Activated CD4-positive, alpha-beta memory T cell treated with anti-CD3 and anti-CD28 coated beads for 36 hours (primary cell): ENCODE measurements around the gene KRT33B. TPM values are rescaled to one million over a fixed set of nuclear protein-coding genes. Genes with fewer than 3 reads are reported as not detected.
A peak's percentile ranks its signal among the peaks of the same experiment; 100 is the strongest.

Experiments used
- CTCF ChIA-PET: fragments of 350-600 bp; sonication (Branson Sonifier 250); formaldehyde crosslinking; loops from one replicate; lab custom pipeline; 2021; ENCODE audit warnings: antibody characterized with exemption, inconsistent platforms; lab: Charles Lee
- POLR2A ChIA-PET: fragments of 350-600 bp; sonication (Branson Sonifier 250); formaldehyde crosslinking; loops from one replicate; lab custom pipeline; 2021; ENCODE audit warnings: antibody characterized with exemption; lab: Charles Lee
- DNase-seq: peaks from one replicate; pipeline ENCODE4 v3.0.0-alpha.2; 2020
- H3K27ac Mint-ChIP-seq: one replicate; pipeline ENCODE4 v1.8.0; 2021; ENCODE audit warnings: mixed read lengths
- H3K27me3 Mint-ChIP-seq: one replicate; pipeline ENCODE4 v1.8.0; 2021; ENCODE audit warnings: mixed read lengths
- H3K36me3 Mint-ChIP-seq: one replicate; pipeline ENCODE4 v1.8.0; 2021; ENCODE audit warnings: mixed read lengths
- H3K4me1 Mint-ChIP-seq: one replicate; pipeline ENCODE4 v1.8.0; 2021; ENCODE audit warnings: low read depth, mixed read lengths
- H3K4me3 Mint-ChIP-seq: one replicate; pipeline ENCODE4 v1.8.0; 2021; ENCODE audit warnings: mild to moderate bottlenecking, mixed read lengths
- H3K9me3 Mint-ChIP-seq: one replicate; pipeline ENCODE4 v1.8.0; 2021; ENCODE audit warnings: mixed read lengths
- intact Hi-C: fragments of 100-400 bp; cut with micrococcal nuclease; formaldehyde crosslinking; loops from one replicate; pipeline ENCODE4 v1.15.1; 2023
- total RNA-seq, 2 experiments: library from RNA; stranded (reverse); gene quantifications; one replicate each; pipeline ENCODE4 v1.2.3, GENCODE V29; 2021

Gene KRT33B
- total RNA-seq, 2 experiments from 2014 or later = not detected

GRCh38 chr17:41329279-41329948 lies 40.2 kb downstream of the KRT33B start:
- Mint-ChIP-seq H3K27ac (no peak overlapping the region), H3K4me3 (no peak overlapping the region), H3K9me3 (no peaks in the 10 kb centered on the region), H3K36me3 (no peaks in the 10 kb centered on the region), H3K27me3 (no peaks in the 10 kb centered on the region), H3K4me1 (peaks cover 47% of the 10 kb centered on the region)
- intact Hi-C loops = loop anchor here (10.0 kb wide), 1 partner anchor 525 kb away; no protein-coding TSS in a partner anchor
- ChIA-PET POLR2A (no interaction called here), CTCF (interaction anchor here (0.6 to 1.8 kb wide), 7 partner anchors 8 to 416 kb away, joined by 3 to 5 read pairs (median 4); no protein-coding TSS in a partner anchor)
- peak; percentile 55 for DNase-seq

- H3K4me3 Mint-ChIP-seq = no peak overlapping the region
- H3K27me3 Mint-ChIP-seq = no peaks in the 10 kb centered on the region
- DNase-seq = no peak
- intact Hi-C loops = loop anchor here (10.0 kb wide), 1 partner anchor 523 kb away; no protein-coding TSS in a partner anchor
- ChIA-PET CTCF (interaction anchor here (1.3 to 1.8 kb wide), 2 partner anchors 9 to 168 kb away, joined by 4 read pairs; no protein-coding TSS in a partner anchor), POLR2A (no interaction called here)
- H3K9me3 Mint-ChIP-seq = no peaks in the 10 kb centered on the region
- no peaks in the 10 kb centered on the region for H3K36me3 Mint-ChIP-seq
- peaks cover 46% of the 10 kb centered on the region for H3K4me1 Mint-ChIP-seq
- no peak overlapping the region for H3K27ac Mint-ChIP-seq
Measured at GRCh38 chr17:41328207-41328606, 41.4 kb downstream of the KRT33B start.

- peaks cover 47% of the 10 kb centered on the region for H3K4me1 Mint-ChIP-seq
- H3K9me3 Mint-ChIP-seq = no peaks in the 10 kb centered on the region
- DNase-seq = no peak
- H3K27me3 Mint-ChIP-seq = no peaks in the 10 kb centered on the region
- POLR2A ChIA-PET = no interaction called here
- H3K36me3 Mint-ChIP-seq = no peaks in the 10 kb centered on the region
- H3K4me3 Mint-ChIP-seq = no peak overlapping the region
- CTCF ChIA-PET = interaction anchor here (1.3 kb wide), 1 partner anchor 10 kb away, joined by 4 read pairs; no protein-coding TSS in a partner anchor
- no peak overlapping the region for H3K27ac Mint-ChIP-seq
- intact Hi-C loops = loop anchor here (10.0 kb wide), 1 partner anchor 523 kb away; no protein-coding TSS in a partner anchor
Measured at GRCh38 chr17:41327411-41328120, 42.0 kb downstream of the KRT33B start.

GRCh38 chr17:41326173-41327145 lies 43.2 kb downstream of the KRT33B start:
- H3K27me3 Mint-ChIP-seq = no peaks in the 10 kb centered on the region
- H3K4me1 Mint-ChIP-seq = peaks cover 51% of the 10 kb centered on the region
- intact Hi-C loops = loop anchor here (10.0 kb wide), 1 partner anchor 522 kb away; no protein-coding TSS in a partner anchor
- ChIA-PET POLR2A (no interaction called here), CTCF (no interaction called here)
- no peaks in the 10 kb centered on the region for H3K9me3 Mint-ChIP-seq
- no peak overlapping the region for H3K4me3 Mint-ChIP-seq
- DNase-seq = peak; percentile 28
- H3K36me3 Mint-ChIP-seq = no peaks in the 10 kb centered on the region
- H3K27ac Mint-ChIP-seq = no peak overlapping the region

- Mint-ChIP-seq H3K9me3 (peaks cover 2% of the 10 kb centered on the region), H3K27me3 (no peaks in the 10 kb centered on the region), H3K4me3 (no peak overlapping the region), H3K4me1 (peaks cover 51% of the 10 kb centered on the region), H3K27ac (no peak overlapping the region), H3K36me3 (no peaks in the 10 kb centered on the region)
- ChIA-PET POLR2A (no interaction called here), CTCF (no interaction called here)
- DNase-seq = no peak
- intact Hi-C loops = loop anchor here (10.0 kb wide), 1 partner anchor 521 kb away; no protein-coding TSS in a partner anchor
Measured at GRCh38 chr17:41325611-41326010, 44.0 kb downstream of the KRT33B start.

- no peak for DNase-seq
- Mint-ChIP-seq H3K4me1 (peaks cover 51% of the 10 kb centered on the region), H3K27ac (no peak overlapping the region), H3K4me3 (no peak overlapping the region), H3K27me3 (no peaks in the 10 kb centered on the region), H3K9me3 (peaks cover 7% of the 10 kb centered on the region), H3K36me3 (no peaks in the 10 kb centered on the region)
- intact Hi-C loops = loop anchor here (10.0 kb wide), 1 partner anchor 520 kb away; no protein-coding TSS in a partner anchor
- ChIA-PET CTCF (no interaction called here), POLR2A (no interaction called here)
Measured at GRCh38 chr17:41325126-41325525, 44.5 kb downstream of the KRT33B start.

GRCh38 chr17:41324180-41325075 lies 45.2 kb downstream of the KRT33B start:
- H3K4me3 Mint-ChIP-seq = no peak overlapping the region
- intact Hi-C loops = loop anchor here (10.0 kb wide), 1 partner anchor 520 kb away; no protein-coding TSS in a partner anchor
- CTCF ChIA-PET = no interaction called here

GRCh38 chr17:41322903-41323895 lies 46.4 kb downstream of the KRT33B start:
- intact Hi-C loops = loop anchor here (2.0 to 10.0 kb wide), 3 partner anchors 14 to 518 kb away; partner anchors contain the start of gene KRTAP16-1
- peaks cover 6% of the 10 kb centered on the region for H3K36me3 Mint-ChIP-seq

More at GRCh38 chr17:41324180-41325075, 45.2 kb downstream of the KRT33B start:
- Mint-ChIP-seq H3K36me3 (peaks cover 6% of the 10 kb centered on the region), H3K4me1 (peaks cover 51% of the 10 kb centered on the region), H3K27me3 (no peaks in the 10 kb centered on the region), H3K9me3 (peaks cover 14% of the 10 kb centered on the region), H3K27ac (peak overlapping the region; percentile 5)
- peak; percentile 41 for DNase-seq
- POLR2A ChIA-PET = no interaction called here

GRCh38 chr17:41322094-41322902 lies 47.3 kb downstream of the KRT33B start:
- no peak overlapping the region for H3K4me3 Mint-ChIP-seq
- H3K4me1 Mint-ChIP-seq = peaks cover 39% of the 10 kb centered on the region
- no peak for DNase-seq
- no peaks in the 10 kb centered on the region for H3K27me3 Mint-ChIP-seq
- intact Hi-C loops = loop anchor here (2.0 to 10.0 kb wide), 3 partner anchors 13 to 517 kb away; partner anchors contain the start of gene KRTAP16-1
- H3K36me3 Mint-ChIP-seq = peaks cover 6% of the 10 kb centered on the region
- H3K9me3 Mint-ChIP-seq = peaks cover 14% of the 10 kb centered on the region
- ChIA-PET POLR2A (interaction anchor here (0.9 kb wide), 1 partner anchor 166 kb away, joined by 5 read pairs; no protein-coding TSS in a partner anchor), CTCF (interaction anchor here (0.5 to 2.7 kb wide), 39 partner anchors 8 to 497 kb away, joined by 3 to 18 read pairs (median 4); partner anchors contain the start of genes KRT33A, KRT36 and KRTAP16-1)
- no peak overlapping the region for H3K27ac Mint-ChIP-seq

More at GRCh38 chr17:41322903-41323895, 46.4 kb downstream of the KRT33B start:
- Mint-ChIP-seq H3K9me3 (peaks cover 14% of the 10 kb centered on the region), H3K4me1 (peaks cover 45% of the 10 kb centered on the region), H3K4me3 (no peak overlapping the region), H3K27me3 (no peaks in the 10 kb centered on the region), H3K27ac (no peak overlapping the region)
- DNase-seq = no peak
- ChIA-PET CTCF (interaction anchor here (0.5 to 2.7 kb wide), 36 partner anchors 8 to 498 kb away, joined by 3 to 18 read pairs (median 4); partner anchors contain the start of genes KRT33A, KRT36 and KRTAP16-1), POLR2A (interaction anchor here (0.9 kb wide), 1 partner anchor 165 kb away, joined by 5 read pairs; no protein-coding TSS in a partner anchor)
